ENCODE results near the gene COL13A1.

Gene COL13A1

DNA sequence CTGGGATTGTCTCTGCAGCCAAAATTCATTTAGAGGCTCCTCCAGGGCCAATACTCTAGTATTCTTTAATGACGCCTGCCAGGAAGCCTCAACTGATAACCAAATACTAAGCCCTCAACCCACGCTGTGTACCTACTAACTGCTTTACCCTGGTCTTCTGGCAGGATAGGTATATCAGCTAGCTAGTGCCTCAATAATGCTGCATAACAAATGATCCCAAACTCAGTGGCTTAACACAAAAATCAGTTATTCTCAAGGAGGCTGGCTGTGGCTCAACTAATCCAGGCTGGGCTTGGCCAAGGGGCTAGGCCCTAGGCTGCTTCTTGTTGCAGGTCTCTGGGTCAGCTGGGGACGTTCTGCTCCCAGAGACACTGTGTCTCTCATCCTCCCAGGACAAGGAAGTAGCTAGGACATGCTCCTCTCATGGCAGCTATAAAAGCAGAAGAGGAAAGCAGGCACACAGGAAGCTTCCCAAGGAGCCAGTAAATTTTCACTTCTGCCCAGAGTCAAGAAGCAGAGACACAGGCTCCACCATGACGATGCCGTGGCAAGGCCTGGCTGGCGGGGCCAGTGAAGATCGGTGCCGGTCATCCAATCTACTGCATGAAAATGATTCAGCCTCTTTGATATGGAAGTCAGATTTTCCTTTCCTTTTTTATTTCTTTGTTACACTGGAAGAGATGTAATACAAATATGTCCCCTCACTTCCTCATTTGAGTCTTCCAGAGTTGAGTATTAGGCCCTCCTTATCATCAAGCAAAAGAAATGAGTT lies 28.6 kb upstream of the COL13A1 start:
- TF ChIP-seq BACH2 (CRISPR knock-in tag; IDR thresholded peaks at IDR 0.05; ENCODE audit: borderline replicate concordance) (no peak), ISL1 (CRISPR knock-in tag; IDR thresholded peaks at IDR 0.05) (no peak), ZFP3 (CRISPR knock-in tag; IDR thresholded peaks at IDR 0.05) (no peak), ARNTL (CRISPR knock-in tag; IDR thresholded peaks at IDR 0.05; ENCODE audit: borderline replicate concordance, low read depth) (no peak), ZNF70 (CRISPR knock-in tag; IDR thresholded peaks at IDR 0.05) (no peak), GLIS3 (CRISPR knock-in tag; IDR thresholded peaks at IDR 0.05) (no peak), RARB (CRISPR knock-in tag; IDR thresholded peaks at IDR 0.05) (no peak), PATZ1 (CRISPR knock-in tag; IDR thresholded peaks at IDR 0.05; ENCODE audit: borderline replicate concordance) (no peak)
- TF ChIP-seq, protein P1, sequence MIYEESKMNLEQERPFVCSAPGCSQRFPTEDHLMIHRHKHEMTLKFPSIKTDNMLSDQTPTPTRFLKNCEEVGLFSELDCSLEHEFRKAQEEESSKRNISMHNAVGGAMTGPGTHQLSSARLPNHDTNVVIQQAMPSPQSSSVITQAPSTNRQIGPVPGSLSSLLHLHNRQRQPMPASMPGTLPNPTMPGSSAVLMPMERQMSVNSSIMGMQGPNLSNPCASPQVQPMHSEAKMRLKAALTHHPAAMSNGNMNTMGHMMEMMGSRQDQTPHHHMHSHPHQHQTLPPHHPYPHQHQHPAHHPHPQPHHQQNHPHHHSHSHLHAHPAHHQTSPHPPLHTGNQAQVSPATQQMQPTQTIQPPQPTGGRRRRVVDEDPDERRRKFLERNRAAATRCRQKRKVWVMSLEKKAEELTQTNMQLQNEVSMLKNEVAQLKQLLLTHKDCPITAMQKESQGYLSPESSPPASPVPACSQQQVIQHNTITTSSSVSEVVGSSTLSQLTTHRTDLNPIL (CRISPR knock-in tag; IDR thresholded peaks at IDR 0.05; ENCODE audit: low read depth), result no peak
- ATAC-seq, result no peak

DNA sequence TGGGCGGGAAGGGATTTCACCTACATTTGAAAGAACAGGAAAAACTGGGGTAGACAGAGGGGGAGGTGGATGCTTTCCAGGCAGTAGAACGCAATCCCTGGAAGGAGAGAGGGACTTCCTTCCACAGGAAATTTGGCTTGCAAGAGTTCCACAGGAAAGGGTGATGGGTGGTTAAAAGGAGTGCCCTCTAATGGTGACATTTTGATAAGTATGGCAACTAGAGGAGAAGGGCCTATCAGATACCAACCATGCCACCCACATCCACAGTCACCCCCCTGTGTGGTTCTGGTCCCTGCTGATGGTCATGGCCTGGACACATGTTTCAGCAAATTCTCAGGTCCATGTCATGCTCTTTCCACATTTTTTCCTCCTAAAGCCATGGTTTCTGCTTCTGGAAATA lies 27.1 kb upstream of the COL13A1 start:
- no peak for ATAC-seq
- TF ChIP-seq BACH2 (CRISPR knock-in tag; IDR thresholded peaks at IDR 0.05; ENCODE audit: borderline replicate concordance), result no peak
- TF ChIP-seq SNAI2 (CRISPR knock-in tag; IDR thresholded peaks at IDR 0.05), result no peak
- TF ChIP-seq CSDC2 (CRISPR knock-in tag; IDR thresholded peaks at IDR 0.05), result no peak
- TF ChIP-seq, protein P2, sequence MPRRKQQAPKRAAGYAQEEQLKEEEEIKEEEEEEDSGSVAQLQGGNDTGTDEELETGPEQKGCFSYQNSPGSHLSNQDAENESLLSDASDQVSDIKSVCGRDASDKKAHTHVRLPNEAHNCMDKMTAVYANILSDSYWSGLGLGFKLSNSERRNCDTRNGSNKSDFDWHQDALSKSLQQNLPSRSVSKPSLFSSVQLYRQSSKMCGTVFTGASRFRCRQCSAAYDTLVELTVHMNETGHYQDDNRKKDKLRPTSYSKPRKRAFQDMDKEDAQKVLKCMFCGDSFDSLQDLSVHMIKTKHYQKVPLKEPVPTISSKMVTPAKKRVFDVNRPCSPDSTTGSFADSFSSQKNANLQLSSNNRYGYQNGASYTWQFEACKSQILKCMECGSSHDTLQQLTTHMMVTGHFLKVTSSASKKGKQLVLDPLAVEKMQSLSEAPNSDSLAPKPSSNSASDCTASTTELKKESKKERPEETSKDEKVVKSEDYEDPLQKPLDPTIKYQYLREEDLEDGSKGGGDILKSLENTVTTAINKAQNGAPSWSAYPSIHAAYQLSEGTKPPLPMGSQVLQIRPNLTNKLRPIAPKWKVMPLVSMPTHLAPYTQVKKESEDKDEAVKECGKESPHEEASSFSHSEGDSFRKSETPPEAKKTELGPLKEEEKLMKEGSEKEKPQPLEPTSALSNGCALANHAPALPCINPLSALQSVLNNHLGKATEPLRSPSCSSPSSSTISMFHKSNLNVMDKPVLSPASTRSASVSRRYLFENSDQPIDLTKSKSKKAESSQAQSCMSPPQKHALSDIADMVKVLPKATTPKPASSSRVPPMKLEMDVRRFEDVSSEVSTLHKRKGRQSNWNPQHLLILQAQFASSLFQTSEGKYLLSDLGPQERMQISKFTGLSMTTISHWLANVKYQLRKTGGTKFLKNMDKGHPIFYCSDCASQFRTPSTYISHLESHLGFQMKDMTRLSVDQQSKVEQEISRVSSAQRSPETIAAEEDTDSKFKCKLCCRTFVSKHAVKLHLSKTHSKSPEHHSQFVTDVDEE (CRISPR knock-in tag; IDR thresholded peaks at IDR 0.05), result no peak
- TF ChIP-seq RARB (CRISPR knock-in tag; IDR thresholded peaks at IDR 0.05), result no peak
- no peak for TF ChIP-seq ISL1 (CRISPR knock-in tag; IDR thresholded peaks at IDR 0.05)
- TF ChIP-seq ZNF8 (CRISPR knock-in tag; IDR thresholded peaks at IDR 0.05), result no peak
- TF ChIP-seq ARNTL (CRISPR knock-in tag; IDR thresholded peaks at IDR 0.05; ENCODE audit: borderline replicate concordance, low read depth), result no peak
- no peak for TF ChIP-seq ZC3H10 (CRISPR knock-in tag; IDR thresholded peaks at IDR 0.05)
- TF ChIP-seq ZFP3 (CRISPR knock-in tag; IDR thresholded peaks at IDR 0.05), result no peak
- TF ChIP-seq ZFP30 (CRISPR knock-in tag; IDR thresholded peaks at IDR 0.05), result no peak
- TF ChIP-seq TCF4 (CRISPR knock-in tag; IDR thresholded peaks at IDR 0.05; ENCODE audit: borderline replicate concordance), result no peak
- TF ChIP-seq, protein P1 (CRISPR knock-in tag; IDR thresholded peaks at IDR 0.05; ENCODE audit: low read depth), result no peak
- no peak for TF ChIP-seq ZNF70 (CRISPR knock-in tag; IDR thresholded peaks at IDR 0.05)
- TF ChIP-seq PPARA (CRISPR knock-in tag; IDR thresholded peaks at IDR 0.05; ENCODE audit: borderline replicate concordance), result no peak
- TF ChIP-seq ZNF565 (CRISPR knock-in tag; conservative IDR thresholded peaks at IDR 0.05; ENCODE audit: low read depth), result no peak
- TF ChIP-seq PATZ1 (CRISPR knock-in tag; IDR thresholded peaks at IDR 0.05; ENCODE audit: borderline replicate concordance), result no peak
- no peak for TF ChIP-seq ESRRG (CRISPR knock-in tag; IDR thresholded peaks at IDR 0.05)
- no peak for TF ChIP-seq POU6F1 (CRISPR knock-in tag; IDR thresholded peaks at IDR 0.05; ENCODE audit: borderline replicate concordance, low read depth)
- no peak for TF ChIP-seq OSR1 (CRISPR knock-in tag; IDR thresholded peaks at IDR 0.05)

Measured in SK-N-SH treated with all-trans-retinoic acid at 6 μM for 48 hours (cell line).